ENCODE measurements around the gene SRPK3. TPM values are rescaled to one million over a fixed set of nuclear protein-coding genes. Genes with fewer than 3 reads are reported as not detected.
A peak's percentile ranks its signal among the peaks of the same experiment; 100 is the strongest.

Gene SRPK3
- polyA plus RNA-seq, 2 of the 4 experiments (the other 2 are of a cell fraction) = 0.03 TPM; not detected in 1

DNA sequence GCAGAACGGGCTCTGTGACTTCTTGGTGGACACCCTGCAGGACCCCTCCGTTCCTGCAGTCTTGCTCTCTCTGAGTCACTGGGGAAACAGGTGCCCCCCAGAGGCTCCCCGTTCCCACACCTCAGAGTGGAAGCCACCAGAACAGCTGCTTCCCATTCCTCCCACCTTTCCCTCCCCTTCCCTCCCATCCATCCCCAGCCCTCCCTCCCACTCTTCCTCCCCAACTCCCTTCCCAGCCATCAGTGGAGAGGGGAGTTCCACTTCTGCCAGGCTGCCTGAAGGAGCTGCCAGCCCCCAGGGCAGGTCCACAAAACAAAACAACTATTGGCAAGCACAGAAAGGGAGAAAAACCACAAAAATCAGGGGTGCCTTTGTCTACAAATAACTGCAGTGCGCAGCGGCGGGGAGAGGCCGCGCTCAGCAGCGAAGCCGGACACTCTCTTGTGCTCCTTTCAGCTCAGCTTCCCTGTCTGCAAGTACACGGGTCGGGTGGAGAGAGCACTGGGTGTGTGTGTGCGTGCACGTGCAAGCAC is 21.7 kb downstream of the SRPK3 start (continued):
- TF ChIP-seq, protein P1, sequence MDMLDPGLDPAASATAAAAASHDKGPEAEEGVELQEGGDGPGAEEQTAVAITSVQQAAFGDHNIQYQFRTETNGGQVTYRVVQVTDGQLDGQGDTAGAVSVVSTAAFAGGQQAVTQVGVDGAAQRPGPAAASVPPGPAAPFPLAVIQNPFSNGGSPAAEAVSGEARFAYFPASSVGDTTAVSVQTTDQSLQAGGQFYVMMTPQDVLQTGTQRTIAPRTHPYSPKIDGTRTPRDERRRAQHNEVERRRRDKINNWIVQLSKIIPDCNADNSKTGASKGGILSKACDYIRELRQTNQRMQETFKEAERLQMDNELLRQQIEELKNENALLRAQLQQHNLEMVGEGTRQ (IDR thresholded peaks at IDR 0.05) = no peak
- no peak for TF ChIP-seq PHF8 (IDR thresholded peaks at IDR 0.05; ENCODE audit: borderline replicate concordance, low read depth)

DNA sequence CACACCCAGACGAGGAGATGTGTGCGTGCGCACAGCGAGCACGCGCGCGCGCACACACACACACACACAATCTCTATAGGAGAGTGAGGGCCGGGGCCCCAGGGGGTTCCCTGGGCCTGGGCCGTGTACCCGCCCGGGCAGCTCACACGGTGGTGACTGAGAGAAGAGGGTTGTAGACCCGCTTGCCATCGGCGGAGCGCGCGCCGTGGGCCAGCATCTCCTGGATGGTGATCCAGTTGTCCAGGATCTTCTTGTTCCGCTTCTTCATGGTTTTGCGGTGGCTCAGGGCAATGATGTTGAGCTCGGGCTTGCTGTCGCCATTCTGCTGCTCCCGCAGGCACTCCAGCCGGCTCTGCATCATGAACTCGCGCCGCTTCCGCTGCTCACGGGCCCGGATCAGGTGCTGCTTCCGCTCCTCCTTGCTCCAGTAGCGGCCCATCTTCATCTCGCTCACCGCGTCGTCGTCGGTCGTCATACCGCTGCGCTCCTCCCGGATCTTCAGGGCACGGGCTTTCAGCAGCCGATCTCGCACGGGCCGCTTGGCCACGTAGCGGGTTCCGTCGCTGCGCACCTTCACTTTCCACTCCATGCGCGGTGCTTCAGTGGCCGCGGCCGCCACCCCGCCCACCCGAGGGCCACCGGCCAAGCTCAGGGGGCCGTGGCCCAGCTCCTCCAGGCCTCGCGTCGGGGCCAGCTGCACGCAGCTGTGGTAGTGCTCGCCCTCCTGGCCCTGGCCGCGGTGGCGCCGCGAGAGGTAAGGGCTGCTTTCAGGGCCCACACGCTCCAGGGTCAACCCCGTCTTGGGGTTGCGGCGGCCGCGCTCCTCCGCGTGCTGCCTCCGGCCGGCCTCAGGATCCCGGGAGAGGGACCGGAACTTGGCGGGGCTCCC is 22.6 kb downstream of the SRPK3 start:
- no peak overlapping the region for H3K27ac ChIP-seq
- ChIA-PET CTCF (interaction anchor here (0.8 to 1.8 kb wide), 4 partner anchors 40 to 149 kb away, joined by 3 to 4 read pairs (median 4); no protein-coding TSS in a partner anchor), POLR2A (interaction anchor here (2.1 kb wide), 1 partner anchor 9 kb away, joined by 7 read pairs; the partner anchor contains the start of genes IDH3G and SSR4)
- no peaks in the 10 kb centered on the region for H3K9me3 ChIP-seq
- no peak; a peak in 1 of 6 replicates for ATAC-seq
- H3K4me3 ChIP-seq = no peak overlapping the region
- no peak overlapping the region for H3K4me2 ChIP-seq
- no peaks in the 10 kb centered on the region for H3K4me1 ChIP-seq
- no peak for FAIRE-seq
- TF ChIP-seq HEYL (CRISPR knock-in tag; IDR thresholded peaks at IDR 0.05) (no peak), HDAC2 (IDR thresholded peaks at IDR 0.05) (no peak), HOXB13 (CRISPR knock-in tag; IDR thresholded peaks at IDR 0.05; ENCODE audit: low read depth) (no peak), HOXA7 (CRISPR knock-in tag; IDR thresholded peaks at IDR 0.05) (no peak), RFX5 (IDR thresholded peaks at IDR 0.05) (no peak), TFCP2L1 (CRISPR knock-in tag; IDR thresholded peaks at IDR 0.05) (no peak), NFE2L2 (conservative IDR thresholded peaks at IDR 0.05; ENCODE audit: low read length) (no peak), MAZ (IDR thresholded peaks at IDR 0.05; ENCODE audit: borderline replicate concordance, low read depth, low read length) (no peak), BHLHE40 (IDR thresholded peaks at IDR 0.05; ENCODE audit: low read depth, low read length) (no peak), NPAS2 (CRISPR knock-in tag; IDR thresholded peaks at IDR 0.05; ENCODE audit: borderline replicate concordance) (no peak), MAFK (IDR thresholded peaks at IDR 0.05; ENCODE audit: partially characterized antibody) (no peak), EHMT2 (IDR thresholded peaks at IDR 0.05; ENCODE audit: low read depth) (no peak)
- TF ChIP-seq, protein P2, sequence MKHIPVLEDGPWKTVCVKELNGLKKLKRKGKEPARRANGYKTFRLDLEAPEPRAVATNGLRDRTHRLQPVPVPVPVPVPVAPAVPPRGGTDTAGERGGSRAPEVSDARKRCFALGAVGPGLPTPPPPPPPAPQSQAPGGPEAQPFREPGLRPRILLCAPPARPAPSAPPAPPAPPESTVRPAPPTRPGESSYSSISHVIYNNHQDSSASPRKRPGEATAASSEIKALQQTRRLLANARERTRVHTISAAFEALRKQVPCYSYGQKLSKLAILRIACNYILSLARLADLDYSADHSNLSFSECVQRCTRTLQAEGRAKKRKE (CRISPR knock-in tag; IDR thresholded peaks at IDR 0.05; ENCODE audit: low read depth) = no peak
- TF ChIP-seq, protein P1 (IDR thresholded peaks at IDR 0.05) = no peak
- 94% methylated on average over 61 of the region's 87 CpGs for WGBS (ENCODE audit: missing lambda C conversion rate)
- DNase-seq (ENCODE audit: low read depth in 1 of 2, low spot score in 1 of 2) = no peak

DNA sequence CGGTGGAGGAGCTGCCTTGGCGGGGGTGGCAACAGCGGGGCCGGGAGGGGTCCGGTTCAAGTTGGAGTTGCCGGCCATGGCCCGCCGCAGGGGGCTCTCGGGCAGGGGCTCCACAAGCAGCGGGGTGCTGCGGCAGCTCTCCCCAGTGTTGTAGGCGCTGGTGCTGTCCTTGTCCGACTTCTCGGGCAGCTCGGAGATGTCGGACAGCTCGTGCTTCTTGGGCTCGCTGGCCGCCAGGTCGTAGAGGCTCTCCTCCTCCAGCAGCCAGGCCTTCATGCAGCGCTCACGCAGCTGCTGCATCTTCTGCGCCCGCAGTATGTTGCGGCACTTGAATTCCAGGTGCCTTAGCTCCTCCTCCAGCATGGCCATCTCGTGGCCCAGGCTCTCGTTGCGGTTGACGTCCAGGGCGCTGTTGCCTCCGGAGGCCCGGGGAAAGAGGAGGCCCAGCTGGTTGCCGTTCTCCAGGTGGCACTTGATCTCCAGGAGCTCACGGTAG is 23.3 kb downstream of the SRPK3 start:
- 90% methylated on average over 16 of the region's 34 CpGs for WGBS (ENCODE audit: missing lambda C conversion rate)
- no peaks in the 10 kb centered on the region for H3K9me3 ChIP-seq
- DNase-seq (ENCODE audit: low read depth in 1 of 2, low spot score in 1 of 2) (no peak), FAIRE-seq (no peak), ATAC-seq (0 out of 6 replicates have a peak, but pooled peaks of 1 of the 2 experiments have one; percentile 8)
- ChIA-PET CTCF (interaction anchor here (0.8 to 1.8 kb wide), 4 partner anchors 41 to 148 kb away, joined by 3 to 4 read pairs (median 4); no protein-coding TSS in a partner anchor), POLR2A (interaction anchor here (2.1 kb wide), 1 partner anchor 10 kb away, joined by 7 read pairs; the partner anchor contains the start of genes IDH3G and SSR4)
- TF ChIP-seq MYC (IDR thresholded peaks at IDR 0.05; ENCODE audit: borderline replicate concordance, low read length) (no peak), HEYL (CRISPR knock-in tag; IDR thresholded peaks at IDR 0.05) (no peak), FOSB (CRISPR knock-in tag; IDR thresholded peaks at IDR 0.05) (no peak), SREBF2 (IDR thresholded peaks at IDR 0.05) (no peak), EHF (CRISPR knock-in tag; IDR thresholded peaks at IDR 0.05) (no peak), HDAC2 (IDR thresholded peaks at IDR 0.05) (no peak), ZC3H11A (IDR thresholded peaks at IDR 0.05) (no peak), CBX8 (IDR thresholded peaks at IDR 0.05) (no peak), MAZ (IDR thresholded peaks at IDR 0.05; ENCODE audit: borderline replicate concordance, low read depth, low read length) (no peak), FOSL2 (IDR thresholded peaks at IDR 0.05) (no peak), FOSL2 (CRISPR knock-in tag; IDR thresholded peaks at IDR 0.05) (no peak), JUN (IDR thresholded peaks at IDR 0.05) (no peak), EP300 (IDR thresholded peaks at IDR 0.05) (no peak)
- TF ChIP-seq, protein P3, sequence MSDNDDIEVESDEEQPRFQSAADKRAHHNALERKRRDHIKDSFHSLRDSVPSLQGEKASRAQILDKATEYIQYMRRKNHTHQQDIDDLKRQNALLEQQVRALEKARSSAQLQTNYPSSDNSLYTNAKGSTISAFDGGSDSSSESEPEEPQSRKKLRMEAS (IDR thresholded peaks at IDR 0.05) = no peak
- TF ChIP-seq, protein P4, sequence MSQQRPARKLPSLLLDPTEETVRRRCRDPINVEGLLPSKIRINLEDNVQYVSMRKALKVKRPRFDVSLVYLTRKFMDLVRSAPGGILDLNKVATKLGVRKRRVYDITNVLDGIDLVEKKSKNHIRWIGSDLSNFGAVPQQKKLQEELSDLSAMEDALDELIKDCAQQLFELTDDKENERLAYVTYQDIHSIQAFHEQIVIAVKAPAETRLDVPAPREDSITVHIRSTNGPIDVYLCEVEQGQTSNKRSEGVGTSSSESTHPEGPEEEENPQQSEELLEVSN (IDR thresholded peaks at IDR 0.05; ENCODE audit: borderline replicate concordance, low read depth) = no peak
- no peak overlapping the region for H3K4me3 ChIP-seq
- no peak overlapping the region for H3K27ac ChIP-seq
- no peaks in the 10 kb centered on the region for H3K4me1 ChIP-seq
- H3K4me2 ChIP-seq = no peak overlapping the region
